Left ventricle myocardium inferior (tissue), 1 donor: ENCODE results near the gene CCL4. TPM values are rescaled to one million over a fixed set of nuclear protein-coding genes. Genes with fewer than 3 reads are reported as not detected.

Source experiments
- DNase-seq: peaks from one replicate; pipeline ENCODE4 v3.0.0-alpha.2; 2020
- H3K27ac ChIP-seq: fragments of 200-600 bp; replicated peaks from 2 replicates; pipeline ENCODE4 v1.8.0; 2021
- H3K27me3 ChIP-seq: fragments of 200-600 bp; 2 replicates; pipeline ENCODE4 v1.8.0; 2021; ENCODE audit warnings: low read depth
- H3K36me3 ChIP-seq: fragments of 200-600 bp; 2 replicates; pipeline ENCODE4 v1.8.0; 2021
- H3K4me1 ChIP-seq: fragments of 200-600 bp; 2 replicates; pipeline ENCODE4 v1.8.0; 2021
- H3K4me3 ChIP-seq: fragments of 200-600 bp; 2 replicates; pipeline ENCODE4 v1.8.0; 2021; ENCODE audit warnings: mild to moderate bottlenecking, moderate library complexity
- H3K9me3 ChIP-seq: fragments of 200-600 bp; replicated peaks from 2 replicates; pipeline ENCODE4 v1.8.0; 2021
- CTCF ChIP-seq: fragments of 200-600 bp; IDR thresholded peaks from 2 replicates; pipeline ENCODE4 v1.8.0; 2021; ENCODE audit warnings: antibody characterized with exemption, mild to moderate bottlenecking, borderline replicate concordance
- intact Hi-C: fragments of 100-400 bp; cut with micrococcal nuclease; formaldehyde crosslinking; loops from one replicate; pipeline ENCODE4 v1.11.0; 2022
- total RNA-seq: library from RNA; stranded (reverse); fragmentation: NEBNext Ultra II Directional; extraction: Animal tissue kit (Norgen Biotek cat#: 25700); gene quantifications from one replicate; pipeline ENCODE4 v1.2.1, GENCODE V29; 2021
- donor health status: DM: no; HTN: yes; CAD: no; lungs with severe emphysema.

CCL4 gene
- total RNA-seq, 1 donor from 2014 or later = 0.91 TPM

GRCh38 chr17:36132421-36132831 lies 28.8 kb downstream of the CCL4 start:
- Histone ChIP-seq H3K27me3 (peaks cover 40% of the 10 kb centered on the region), H3K9me3 (no peaks in the 10 kb centered on the region), H3K27ac (no peak overlapping the region), H3K36me3 (no peaks in the 10 kb centered on the region), H3K4me1 (no peaks in the 10 kb centered on the region), H3K4me3 (no peak overlapping the region)
- TF ChIP-seq CTCF = no peak
- DNase-seq = no peak
- intact Hi-C loops = no loop called here

- TF ChIP-seq CTCF = no peak
- H3K36me3 ChIP-seq = no peaks in the 10 kb centered on the region
- no peaks in the 10 kb centered on the region for H3K4me1 ChIP-seq
- peaks cover 32% of the 10 kb centered on the region for H3K27me3 ChIP-seq
- H3K9me3 ChIP-seq = no peaks in the 10 kb centered on the region
- intact Hi-C loops = no loop called here
- H3K4me3 ChIP-seq = no peak overlapping the region
- DNase-seq = no peak
- no peak overlapping the region for H3K27ac ChIP-seq
Observed at GRCh38 chr17:36133602-36134236, 30.1 kb downstream of the CCL4 start.

GRCh38 chr17:36135465-36135864 lies 31.8 kb downstream of the CCL4 start:
- TF ChIP-seq CTCF = no peak
- intact Hi-C loops = no loop called here
- H3K4me3 ChIP-seq = no peak overlapping the region
- H3K27me3 ChIP-seq = peaks cover 32% of the 10 kb centered on the region
- no peaks in the 10 kb centered on the region for H3K36me3 ChIP-seq
- no peaks in the 10 kb centered on the region for H3K9me3 ChIP-seq
- H3K27ac ChIP-seq = no peak overlapping the region
- H3K4me1 ChIP-seq = no peaks in the 10 kb centered on the region
- DNase-seq = no peak

GRCh38 chr17:36136036-36136435 lies 32.4 kb downstream of the CCL4 start:
- TF ChIP-seq CTCF = no peak
- intact Hi-C loops = no loop called here

GRCh38 chr17:36136439-36136838 lies 32.8 kb downstream of the CCL4 start:
- H3K27me3 ChIP-seq = peaks cover 38% of the 10 kb centered on the region
- intact Hi-C loops = no loop called here

More at GRCh38 chr17:36136036-36136435, 32.4 kb downstream of the CCL4 start:
- Histone ChIP-seq H3K4me1 (no peaks in the 10 kb centered on the region), H3K4me3 (no peak overlapping the region), H3K27me3 (peaks cover 35% of the 10 kb centered on the region), H3K9me3 (no peaks in the 10 kb centered on the region), H3K27ac (no peak overlapping the region), H3K36me3 (no peaks in the 10 kb centered on the region)
- DNase-seq = no peak

More at GRCh38 chr17:36136439-36136838, 32.8 kb downstream of the CCL4 start:
- Histone ChIP-seq H3K27ac (no peak overlapping the region), H3K9me3 (no peaks in the 10 kb centered on the region), H3K36me3 (no peaks in the 10 kb centered on the region), H3K4me1 (no peaks in the 10 kb centered on the region), H3K4me3 (no peak overlapping the region)
- TF ChIP-seq CTCF = no peak
- DNase-seq = no peak
